Epithelial cell of proximal tubule (primary cell): ENCODE data around the gene THAP2. TPM values are rescaled to one million over a fixed set of nuclear protein-coding genes. Genes with fewer than 3 reads are reported as not detected.
A peak's percentile ranks its signal among the peaks of the same experiment; 100 is the strongest.

ENCODE experiments used
- DNase-seq: peaks from one replicate; pipeline ENCODE4 v3.0.0-alpha.2; 2011; ENCODE audit warnings: low read depth
- H3K4me3 ChIP-seq: 2 replicates; pipeline ENCODE4 v1.5.1; 2011; ENCODE audit warnings: low read depth, mild to moderate bottlenecking, low read length
- CTCF ChIP-seq: conservative IDR thresholded peaks from 2 replicates; pipeline ENCODE4 v1.5.1; 2012; ENCODE audit warnings: low read depth, mild to moderate bottlenecking, low read length
- total RNA-seq: library from RNA; depleted of rRNA; stranded (reverse); fragments of >200 nt; gene quantifications from 2 replicates; pipeline ENCODE4 v1.2.3, GENCODE V29; 2015

Gene THAP2
- total RNA-seq, 1 donor from 2014 or later: 1.4 TPM

GRCh38 chr12:71636704-71637115, 27.4 kb upstream of the THAP2 start:
- no peak overlapping the region for H3K4me3 ChIP-seq
- TF ChIP-seq CTCF: peak; percentile 83
- DNase-seq: peak; percentile 36

GRCh38 chr12:71638499-71638898, 25.6 kb upstream of the THAP2 start:
- TF ChIP-seq CTCF: no peak
- no peak for DNase-seq
- no peak overlapping the region for H3K4me3 ChIP-seq

- no peak overlapping the region for H3K4me3 ChIP-seq
- TF ChIP-seq CTCF: peak; percentile 47
- no peak for DNase-seq
Observed at GRCh38 chr12:71639341-71639760, 24.8 kb upstream of the THAP2 start.

GRCh38 chr12:71640316-71640715, 23.8 kb upstream of the THAP2 start:
- DNase-seq: no peak
- no peak overlapping the region for H3K4me3 ChIP-seq
- no peak for TF ChIP-seq CTCF

GRCh38 chr12:71641390-71641789, 22.7 kb upstream of the THAP2 start:
- no peak overlapping the region for H3K4me3 ChIP-seq
- no peak for DNase-seq
- TF ChIP-seq CTCF: no peak

GRCh38 chr12:71642264-71642663, 21.8 kb upstream of the THAP2 start:
- H3K4me3 ChIP-seq: no peak overlapping the region
- TF ChIP-seq CTCF: no peak
- DNase-seq: no peak

GRCh38 chr12:71645268-71645667, 18.8 kb upstream of the THAP2 start:
- TF ChIP-seq CTCF: no peak
- H3K4me3 ChIP-seq: no peak overlapping the region
- no peak for DNase-seq
